Thyroid gland (tissue), 4 donors: ENCODE data around the gene GDPD5. TPM values are rescaled to one million over a fixed set of nuclear protein-coding genes. Genes with fewer than 3 reads are reported as not detected.

ENCODE experiments used
- DNase-seq, 2 donors: peaks; one replicate each; pipeline ENCODE4 v3.0.0-alpha.2; 2019
- H3K27ac ChIP-seq, 3 donors: fragments of 200-600 bp; sonication (generic); 1 replicate in 2 of 3; 2 replicates in 1 of 3; pipeline ENCODE4 v1.5.1; 2016 to 2019; ENCODE audit warnings: mild to moderate bottlenecking in 1 of 3, moderate library complexity in 1 of 3
- H3K27me3 ChIP-seq: fragments of 200-600 bp; sonication (generic); one replicate; pipeline ENCODE4 v1.5.1; 2019
- H3K36me3 ChIP-seq, 2 donors: fragments of 200-600 bp; sonication (generic); one replicate each; pipeline ENCODE4 v1.5.1; 2016 to 2019
- H3K4me1 ChIP-seq, 2 donors: fragments of 200-600 bp; sonication (generic); one replicate each; pipeline ENCODE4 v1.5.1; 2017 to 2019
- H3K4me3 ChIP-seq, 3 donors: fragments of 200-600 bp; sonication (generic); replicated peaks in 1 of 3; 1 replicate in 2 of 3; 2 replicates in 1 of 3; pipeline ENCODE4 v1.5.1; 2016; ENCODE audit warnings: mild to moderate bottlenecking in 1 of 3
- H3K9me3 ChIP-seq: fragments of 200-600 bp; sonication (generic); one replicate; pipeline ENCODE4 v1.5.1; 2017
- POLR2A ChIP-seq, 2 donors: fragments of 450-650 bp; IDR thresholded peaks; one replicate each; pipeline ENCODE4 v1.6.1; 2017; ENCODE audit warnings: antibody characterized with exemption in 2 of 2, mild to moderate bottlenecking in 2 of 2, moderate library complexity in 1 of 2
- WGBS, 2 donors: methylation state at CpG; one replicate each; pipeline ENCODE4 v1.1.5; 2017; 5-methylcytosine and 5-hydroxymethylcytosine counted together
- intact Hi-C: fragments of 100-400 bp; cut with DNase I; formaldehyde crosslinking; loops from one replicate; pipeline ENCODE4 v1.15.1; 2023
- total RNA-seq, 4 donors: library from RNA; depleted of rRNA; stranded (reverse); fragments of >200 nt; gene quantifications; one replicate each; pipeline ENCODE4 v1.2.3, GENCODE V29; 2016
- TF ChIP-seq, protein P1 (sequence below), 6 experiments: fragments of 200-600 bp in 3 of 6; fragments of 450-650 bp in 3 of 6; sonication (generic) in 3 of 6; IDR thresholded peaks; one replicate each; pipeline ENCODE4 v1.5.1; 2016 to 2019; ENCODE audit warnings: antibody characterized with exemption in 6 of 6, mild to moderate bottlenecking in 2 of 6, inconsistent platforms in 1 of 6, moderate library complexity in 1 of 6

GDPD5 gene
- total RNA-seq, 4 donors from 2014 or later: 5.6 to 6.4 (median 6.1) TPM

DNA sequence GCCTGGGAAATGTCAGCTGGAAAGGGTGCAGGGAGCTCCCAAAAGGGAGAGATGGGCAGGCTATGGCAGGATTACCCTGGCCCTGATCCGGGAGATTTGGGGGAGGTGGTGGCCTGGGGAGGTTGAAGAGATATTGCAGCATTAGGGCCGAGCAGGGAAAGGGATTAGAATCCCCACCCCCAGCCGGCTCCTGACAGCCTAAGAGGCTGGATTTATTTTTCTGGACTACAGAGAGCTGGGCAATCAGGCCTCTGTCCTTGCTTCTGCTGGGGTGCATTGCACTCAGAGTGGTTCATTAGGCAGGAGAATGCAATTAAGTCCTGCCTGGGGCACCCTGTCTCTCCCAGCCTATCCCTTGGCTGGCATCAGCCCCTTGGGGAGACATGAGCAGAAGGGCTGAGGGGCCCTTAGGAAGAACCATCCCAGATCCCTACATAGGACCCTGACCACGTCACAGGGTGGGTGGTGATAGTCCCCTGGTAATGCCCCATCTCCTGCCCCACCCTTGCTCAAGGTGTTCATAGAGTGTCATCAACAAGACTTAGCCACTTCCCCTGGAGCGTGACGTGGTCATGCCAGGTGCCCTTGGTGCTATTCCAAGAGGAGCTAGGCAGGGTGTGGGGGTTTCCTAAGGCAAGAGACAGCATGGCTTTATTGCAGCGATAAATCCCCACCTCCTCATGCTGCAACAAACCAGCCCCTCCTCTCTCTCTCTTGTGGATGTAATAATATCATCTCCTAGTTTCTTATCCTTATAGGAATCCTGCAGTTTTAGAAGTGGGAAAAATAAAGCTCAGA is 54.4 kb downstream of the GDPD5 start:
- Histone ChIP-seq H3K4me1 (peaks cover 20 to 37% of the 10 kb centered on the region in 2 donors), H3K4me3 (no peak overlapping the region), H3K9me3 (no peaks in the 10 kb centered on the region), H3K36me3 (no peaks in the 10 kb centered on the region), H3K27ac (no peak overlapping the region), H3K27me3 (no peaks in the 10 kb centered on the region)
- TF ChIP-seq, protein P1, sequence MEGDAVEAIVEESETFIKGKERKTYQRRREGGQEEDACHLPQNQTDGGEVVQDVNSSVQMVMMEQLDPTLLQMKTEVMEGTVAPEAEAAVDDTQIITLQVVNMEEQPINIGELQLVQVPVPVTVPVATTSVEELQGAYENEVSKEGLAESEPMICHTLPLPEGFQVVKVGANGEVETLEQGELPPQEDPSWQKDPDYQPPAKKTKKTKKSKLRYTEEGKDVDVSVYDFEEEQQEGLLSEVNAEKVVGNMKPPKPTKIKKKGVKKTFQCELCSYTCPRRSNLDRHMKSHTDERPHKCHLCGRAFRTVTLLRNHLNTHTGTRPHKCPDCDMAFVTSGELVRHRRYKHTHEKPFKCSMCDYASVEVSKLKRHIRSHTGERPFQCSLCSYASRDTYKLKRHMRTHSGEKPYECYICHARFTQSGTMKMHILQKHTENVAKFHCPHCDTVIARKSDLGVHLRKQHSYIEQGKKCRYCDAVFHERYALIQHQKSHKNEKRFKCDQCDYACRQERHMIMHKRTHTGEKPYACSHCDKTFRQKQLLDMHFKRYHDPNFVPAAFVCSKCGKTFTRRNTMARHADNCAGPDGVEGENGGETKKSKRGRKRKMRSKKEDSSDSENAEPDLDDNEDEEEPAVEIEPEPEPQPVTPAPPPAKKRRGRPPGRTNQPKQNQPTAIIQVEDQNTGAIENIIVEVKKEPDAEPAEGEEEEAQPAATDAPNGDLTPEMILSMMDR (IDR thresholded peaks at IDR 0.05): no peak
- no peak for TF ChIP-seq POLR2A (IDR thresholded peaks at IDR 0.05)
- DNase-seq: peak; percentile 49 to 59
- intact Hi-C loops: no loop called here
- 58 to 60% methylated on average over 7 of the region's 7 CpGs for WGBS, 2 donors

DNA sequence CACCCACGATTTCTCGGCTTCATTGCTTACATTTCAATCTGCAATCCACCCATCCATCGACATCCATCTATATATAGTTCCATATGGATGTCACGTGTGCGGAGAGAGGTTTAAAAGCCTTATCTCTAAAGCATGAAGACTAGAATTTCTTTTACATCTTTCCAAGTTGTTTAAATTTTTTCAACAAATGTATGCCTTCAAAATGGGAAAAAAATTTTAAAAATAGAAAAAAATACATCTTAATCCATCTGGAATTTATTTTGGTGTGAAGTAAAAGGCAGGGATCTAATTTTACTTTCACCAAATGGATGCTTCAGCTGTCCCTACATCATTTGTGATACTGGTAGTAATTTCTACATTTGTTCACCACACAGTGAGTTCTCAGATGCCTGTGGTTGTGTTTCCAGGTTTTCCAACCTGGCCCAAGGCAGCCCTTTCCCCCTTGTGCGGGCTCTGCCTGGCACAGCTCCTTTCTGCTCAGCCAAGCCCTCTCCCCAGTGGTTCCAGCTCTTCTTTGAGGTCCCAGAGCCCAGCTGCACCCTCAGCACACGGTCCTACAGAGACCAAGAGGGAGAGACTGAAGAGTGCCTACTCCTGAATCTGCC is 55.2 kb downstream of the GDPD5 start:
- intact Hi-C loops: no loop called here
- Histone ChIP-seq H3K27ac (no peak overlapping the region), H3K4me1 (peaks cover 23 to 37% of the 10 kb centered on the region in 2 donors), H3K4me3 (no peak overlapping the region), H3K9me3 (no peaks in the 10 kb centered on the region), H3K36me3 (no peaks in the 10 kb centered on the region), H3K27me3 (no peaks in the 10 kb centered on the region)
- no peak for DNase-seq
- WGBS, 2 donors: 91% methylated on average over 7 of the region's 7 CpGs
- no peak for TF ChIP-seq POLR2A (IDR thresholded peaks at IDR 0.05)
- TF ChIP-seq, protein P1 (IDR thresholded peaks at IDR 0.05): no peak

DNA sequence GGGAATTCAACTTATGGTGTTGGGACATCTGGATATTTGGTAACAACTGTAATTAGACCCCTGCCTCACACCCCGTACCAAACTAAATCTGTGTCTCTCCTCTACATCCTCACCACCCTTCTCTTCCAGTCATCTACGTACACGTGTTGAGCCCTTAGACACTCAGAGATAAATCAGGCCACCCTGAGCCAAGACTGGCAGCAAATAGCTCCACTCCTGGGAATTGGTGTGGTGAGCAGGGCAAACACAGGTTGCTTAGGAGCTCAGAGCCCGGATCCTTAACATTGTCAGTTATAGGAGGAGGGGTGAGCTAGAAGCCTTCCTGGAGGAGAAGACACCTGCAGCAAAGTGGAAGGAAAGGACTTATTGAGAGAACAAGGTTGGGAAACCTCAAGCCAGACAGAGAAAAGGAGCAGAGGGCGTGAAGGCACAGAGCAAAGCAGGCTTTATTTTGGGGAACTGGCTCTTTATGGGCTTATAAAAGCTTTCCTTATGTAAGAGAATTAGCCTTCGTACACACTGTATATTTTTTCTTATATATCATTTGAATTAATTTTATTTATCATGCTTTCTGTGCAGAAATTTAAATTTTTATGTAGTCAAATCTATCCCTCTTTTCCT is 55.8 kb downstream of the GDPD5 start:
- H3K27ac ChIP-seq: no peak overlapping the region
- DNase-seq: no peak
- H3K9me3 ChIP-seq: no peaks in the 10 kb centered on the region
- WGBS, 2 donors: 80 to 84% methylated on average over 6 of the region's 6 CpGs
- H3K4me1 ChIP-seq: peaks cover 23 to 33% of the 10 kb centered on the region in 2 donors
- H3K27me3 ChIP-seq: no peaks in the 10 kb centered on the region
- TF ChIP-seq, protein P1 (IDR thresholded peaks at IDR 0.05): no peak
- no peak for TF ChIP-seq POLR2A (IDR thresholded peaks at IDR 0.05)
- H3K36me3 ChIP-seq: no peaks in the 10 kb centered on the region
- intact Hi-C loops: no loop called here
- no peak overlapping the region for H3K4me3 ChIP-seq

DNA sequence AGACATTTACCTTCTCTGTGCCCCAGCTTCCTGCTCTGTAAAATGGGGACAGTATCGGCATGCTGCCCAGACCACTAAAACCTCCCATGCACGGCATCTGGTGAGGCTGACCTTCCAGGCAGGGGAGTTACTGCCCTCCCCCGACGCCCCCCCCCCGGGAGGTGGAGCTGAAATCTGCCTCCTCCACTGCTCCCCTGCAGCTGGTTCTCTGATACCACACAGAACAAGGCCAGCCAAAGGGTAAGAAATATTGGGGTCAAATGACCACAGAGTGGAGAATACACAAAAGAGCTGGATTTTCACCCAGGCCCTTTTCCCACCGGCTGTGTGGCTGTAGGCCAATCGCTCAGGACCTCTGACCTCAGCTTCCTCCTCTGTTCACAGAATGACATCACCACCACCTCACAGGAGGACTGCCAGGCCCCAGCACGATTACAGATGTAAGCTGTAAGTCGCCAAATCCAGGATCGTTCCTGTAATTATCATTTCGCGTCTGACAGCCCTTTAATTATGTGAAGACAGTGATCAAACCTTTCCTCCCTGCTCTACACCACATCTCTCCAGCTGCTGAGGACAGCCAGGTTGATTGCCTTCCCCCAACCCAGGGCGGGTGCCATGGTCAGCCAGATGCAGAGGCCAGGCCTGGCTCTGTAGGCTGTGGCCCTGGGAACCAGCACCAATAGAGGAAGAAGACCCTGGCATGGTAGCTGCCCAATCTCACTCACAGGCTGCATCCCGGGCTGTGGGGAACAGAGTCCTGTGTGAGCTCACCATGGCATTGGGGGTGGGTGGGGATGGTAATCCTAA is 57.0 kb downstream of the GDPD5 start:
- no peaks in the 10 kb centered on the region for H3K36me3 ChIP-seq
- WGBS, 2 donors: 62 to 63% methylated on average over 10 to 12 of the region's 14 CpGs
- H3K4me3 ChIP-seq: no peak overlapping the region
- intact Hi-C loops: no loop called here
- no peaks in the 10 kb centered on the region for H3K27me3 ChIP-seq
- no peak overlapping the region for H3K27ac ChIP-seq
- H3K4me1 ChIP-seq: peaks cover 23 to 29% of the 10 kb centered on the region in 2 donors
- no peaks in the 10 kb centered on the region for H3K9me3 ChIP-seq
- peak; percentile 18 to 36 for DNase-seq
- TF ChIP-seq, protein P1 (IDR thresholded peaks at IDR 0.05): no peak
- no peak for TF ChIP-seq POLR2A (IDR thresholded peaks at IDR 0.05)
